PC-9 (cell line): ENCODE data around the gene IL1RAPL1.

Experiments
- EZH2 ChIP-seq: fragments of 200-600 bp; sonication (generic); IDR thresholded peaks from 2 replicates; pipeline ENCODE4 v1.8.0; 2017; ENCODE audit warnings: antibody characterized with exemption, low read depth
- TF ChIP-seq, protein P1 (sequence below): fragments of 200-600 bp; sonication (generic); conservative IDR thresholded peaks from 2 replicates; pipeline ENCODE4 v1.6.1; 2017; ENCODE audit warnings: mixed run types, antibody characterized with exemption, mild to moderate bottlenecking, moderate library complexity

DNA sequence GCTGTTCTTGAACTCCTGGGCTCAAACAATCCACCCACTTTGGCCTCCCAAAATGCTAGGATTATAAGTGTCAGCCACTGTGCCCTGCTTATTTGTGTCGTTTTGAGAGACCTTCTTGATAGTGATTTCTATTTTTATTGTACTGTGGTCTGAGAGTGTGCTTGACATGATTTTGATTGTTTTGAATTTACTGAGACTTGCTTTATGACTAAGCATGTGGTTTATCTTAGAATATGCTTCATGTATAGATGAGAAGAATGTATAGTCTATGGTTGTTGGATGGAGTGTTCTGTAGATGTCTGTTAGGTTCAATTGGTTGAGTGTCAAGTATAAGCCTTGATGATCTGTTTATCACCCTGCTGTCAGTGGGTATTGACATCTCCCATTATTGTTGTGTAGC is 789.3 kb downstream of the IL1RAPL1 start:
- TF ChIP-seq, protein P1, sequence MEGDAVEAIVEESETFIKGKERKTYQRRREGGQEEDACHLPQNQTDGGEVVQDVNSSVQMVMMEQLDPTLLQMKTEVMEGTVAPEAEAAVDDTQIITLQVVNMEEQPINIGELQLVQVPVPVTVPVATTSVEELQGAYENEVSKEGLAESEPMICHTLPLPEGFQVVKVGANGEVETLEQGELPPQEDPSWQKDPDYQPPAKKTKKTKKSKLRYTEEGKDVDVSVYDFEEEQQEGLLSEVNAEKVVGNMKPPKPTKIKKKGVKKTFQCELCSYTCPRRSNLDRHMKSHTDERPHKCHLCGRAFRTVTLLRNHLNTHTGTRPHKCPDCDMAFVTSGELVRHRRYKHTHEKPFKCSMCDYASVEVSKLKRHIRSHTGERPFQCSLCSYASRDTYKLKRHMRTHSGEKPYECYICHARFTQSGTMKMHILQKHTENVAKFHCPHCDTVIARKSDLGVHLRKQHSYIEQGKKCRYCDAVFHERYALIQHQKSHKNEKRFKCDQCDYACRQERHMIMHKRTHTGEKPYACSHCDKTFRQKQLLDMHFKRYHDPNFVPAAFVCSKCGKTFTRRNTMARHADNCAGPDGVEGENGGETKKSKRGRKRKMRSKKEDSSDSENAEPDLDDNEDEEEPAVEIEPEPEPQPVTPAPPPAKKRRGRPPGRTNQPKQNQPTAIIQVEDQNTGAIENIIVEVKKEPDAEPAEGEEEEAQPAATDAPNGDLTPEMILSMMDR, result no peak
- no peak for TF ChIP-seq EZH2
